ENCODE measurements around the gene USP48.

Gene USP48

GRCh38 chr1:21641537-21641936 is 141.4 kb downstream of the USP48 start:
- no peak for TF ChIP-seq CTCF (IDR thresholded peaks at IDR 0.05; ENCODE audit: low read depth, low read length)
- no peak for TF ChIP-seq EZH2phosphoT487 (IDR thresholded peaks at IDR 0.05; ENCODE audit: low read depth)

GRCh38 chr1:21641076-21641475 is 141.9 kb downstream of the USP48 start:
- no peak overlapping the region for H3K4me2 ChIP-seq (ENCODE audit: low read length)
- TF ChIP-seq EZH2phosphoT487 (IDR thresholded peaks at IDR 0.05; ENCODE audit: low read depth) (no peak), CTCF (IDR thresholded peaks at IDR 0.05; ENCODE audit: low read depth, low read length) (no peak)

More at GRCh38 chr1:21641537-21641936, 141.4 kb downstream of the USP48 start:
- H3K27me3 ChIP-seq (ENCODE audit: low read depth, low read length), result no peaks in the 10 kb centered on the region
- peaks cover 23% of the 10 kb centered on the region for H3K4me1 ChIP-seq (ENCODE audit: low read length)
- no peaks in the 10 kb centered on the region for H3K9me3 ChIP-seq (ENCODE audit: insufficient read depth, low read length)
- no peak overlapping the region for H2AFZ ChIP-seq (ENCODE audit: low read depth, low read length)
- no peaks in the 10 kb centered on the region for H3K36me3 ChIP-seq (replicated peaks; ENCODE audit: low read depth, low read length)
- no peak overlapping the region for H3K4me2 ChIP-seq (ENCODE audit: low read length)
- no peak overlapping the region for H3K27ac ChIP-seq (ENCODE audit: low read length)
- H3K79me2 ChIP-seq (ENCODE audit: low read length), result no peaks in the 10 kb centered on the region
- H3K4me3 ChIP-seq (ENCODE audit: low read length), result no peak overlapping the region
- no peak overlapping the region for H3K9ac ChIP-seq (ENCODE audit: low read length)
- H4K20me1 ChIP-seq (ENCODE audit: insufficient read depth, low read length), result no peaks in the 10 kb centered on the region

GRCh38 chr1:21640653-21641052 is 142.3 kb downstream of the USP48 start:
- no peaks in the 10 kb centered on the region for H4K20me1 ChIP-seq (ENCODE audit: insufficient read depth, low read length)
- no peaks in the 10 kb centered on the region for H3K79me2 ChIP-seq (ENCODE audit: low read length)
- H3K9ac ChIP-seq (ENCODE audit: low read length), result no peak overlapping the region
- no peaks in the 10 kb centered on the region for H3K27me3 ChIP-seq (ENCODE audit: low read depth, low read length)
- H3K4me2 ChIP-seq (ENCODE audit: low read length), result no peak overlapping the region
- no peaks in the 10 kb centered on the region for H3K36me3 ChIP-seq (replicated peaks; ENCODE audit: low read depth, low read length)
- no peak overlapping the region for H3K27ac ChIP-seq (ENCODE audit: low read length)
- H3K9me3 ChIP-seq (ENCODE audit: insufficient read depth, low read length), result no peaks in the 10 kb centered on the region
- peaks cover 19% of the 10 kb centered on the region for H3K4me1 ChIP-seq (ENCODE audit: low read length)
- TF ChIP-seq EZH2phosphoT487 (IDR thresholded peaks at IDR 0.05; ENCODE audit: low read depth) (no peak), CTCF (IDR thresholded peaks at IDR 0.05; ENCODE audit: low read depth, low read length) (no peak)
- no peak overlapping the region for H2AFZ ChIP-seq (ENCODE audit: low read depth, low read length)
- H3K4me3 ChIP-seq (ENCODE audit: low read length), result no peak overlapping the region

More at GRCh38 chr1:21641076-21641475, 141.9 kb downstream of the USP48 start:
- Histone ChIP-seq H3K27ac (ENCODE audit: low read length) (no peak overlapping the region), H3K4me3 (ENCODE audit: low read length) (no peak overlapping the region), H3K27me3 (ENCODE audit: low read depth, low read length) (no peaks in the 10 kb centered on the region), H2AFZ (ENCODE audit: low read depth, low read length) (no peak overlapping the region), H3K9me3 (ENCODE audit: insufficient read depth, low read length) (no peaks in the 10 kb centered on the region), H3K9ac (ENCODE audit: low read length) (no peak overlapping the region), H3K79me2 (ENCODE audit: low read length) (no peaks in the 10 kb centered on the region), H4K20me1 (ENCODE audit: insufficient read depth, low read length) (no peaks in the 10 kb centered on the region), H3K36me3 (replicated peaks; ENCODE audit: low read depth, low read length) (no peaks in the 10 kb centered on the region), H3K4me1 (ENCODE audit: low read length) (peaks cover 23% of the 10 kb centered on the region)

GRCh38 chr1:21639594-21640041 is 143.3 kb downstream of the USP48 start:
- no peaks in the 10 kb centered on the region for H3K27me3 ChIP-seq (ENCODE audit: low read depth, low read length)

More at GRCh38 chr1:21639594-21640041, 143.3 kb downstream of the USP48 start:
- H3K4me2 ChIP-seq (ENCODE audit: low read length), result no peak overlapping the region
- H3K36me3 ChIP-seq (replicated peaks; ENCODE audit: low read depth, low read length), result no peaks in the 10 kb centered on the region
- H3K4me1 ChIP-seq (ENCODE audit: low read length), result peaks cover 17% of the 10 kb centered on the region
- H3K9ac ChIP-seq (ENCODE audit: low read length), result no peak overlapping the region
- H2AFZ ChIP-seq (ENCODE audit: low read depth, low read length), result no peak overlapping the region
- TF ChIP-seq EZH2phosphoT487 (IDR thresholded peaks at IDR 0.05; ENCODE audit: low read depth) (no peak), CTCF (IDR thresholded peaks at IDR 0.05; ENCODE audit: low read depth, low read length) (no peak)
- H4K20me1 ChIP-seq (ENCODE audit: insufficient read depth, low read length), result no peaks in the 10 kb centered on the region
- no peaks in the 10 kb centered on the region for H3K9me3 ChIP-seq (ENCODE audit: insufficient read depth, low read length)
- H3K4me3 ChIP-seq (ENCODE audit: low read length), result no peak overlapping the region
- H3K79me2 ChIP-seq (ENCODE audit: low read length), result no peaks in the 10 kb centered on the region
- no peak overlapping the region for H3K27ac ChIP-seq (ENCODE audit: low read length)
